Peyer's patch (tissue), 4 donors: ENCODE data around the gene TECR. TPM values are rescaled to one million over a fixed set of nuclear protein-coding genes. Genes with fewer than 3 reads are reported as not detected.
"Not testable (repeated sequence)": the region's sequence is repeated elsewhere in the genome, so short reads cannot be mapped to it uniquely, and the experiment has no call there.

ENCODE experiments used
- DNase-seq, 3 donors: peaks; one replicate each; pipeline ENCODE4 v3.0.0-alpha.2; 2017 to 2019
- H3K27ac ChIP-seq, 4 donors: fragments of 200-600 bp; sonication (generic); one replicate each; pipeline ENCODE4 v1.5.1; 2016 to 2019
- H3K27me3 ChIP-seq, 2 donors: fragments of 200-600 bp; sonication (generic); one replicate each; pipeline ENCODE4 v1.5.1; 2019
- H3K36me3 ChIP-seq, 3 donors: fragments of 200-600 bp; sonication (generic); one replicate each; pipeline ENCODE4 v1.5.1; 2016 to 2019
- H3K4me1 ChIP-seq, 4 donors: fragments of 200-600 bp; sonication (generic); one replicate each; pipeline ENCODE4 v1.5.1; 2016 to 2019
- H3K4me3 ChIP-seq, 4 donors: fragments of 200-600 bp; sonication (generic); 1 replicate in 3 of 4; 2 replicates in 1 of 4; pipeline ENCODE4 v1.5.1; 2016 to 2019; ENCODE audit warnings: mild to moderate bottlenecking in 1 of 4
- H3K9me3 ChIP-seq, 4 donors: fragments of 200-600 bp; sonication (generic); one replicate each; pipeline ENCODE4 v1.5.1; 2016 to 2019; ENCODE audit warnings: mild to moderate bottlenecking in 1 of 4
- POLR2A ChIP-seq, 2 donors: fragments of 450-650 bp; IDR thresholded peaks; one replicate each; pipeline ENCODE4 v1.5.1; 2017; ENCODE audit warnings: antibody characterized with exemption in 2 of 2, mild to moderate bottlenecking in 2 of 2, moderate library complexity in 2 of 2
- small RNA-seq, 2 donors: library from RNA; depleted of rRNA; stranded (forward); fragments of <200 nt; gene quantifications; one replicate each; pipeline ENCODE3, GENCODE V24; 2016
- total RNA-seq, 4 donors: library from RNA; depleted of rRNA; stranded (reverse); fragments of >200 nt; gene quantifications; one replicate each; pipeline ENCODE4 v1.1.0, GENCODE V29; 2016
- TF ChIP-seq, protein P1 (sequence below), 6 experiments: fragments of 450-650 bp in 4 of 6; fragments of 200-600 bp in 2 of 6; sonication (generic) in 1 of 6; IDR thresholded peaks; one replicate each; pipeline ENCODE4 v1.5.1; 2017 to 2019; ENCODE audit warnings: antibody characterized with exemption in 6 of 6, mild to moderate bottlenecking in 3 of 6, moderate library complexity in 1 of 6

Gene TECR
- total RNA-seq, 4 donors from 2014 or later = 24.8 to 103 (median 78.7) TPM

DNA sequence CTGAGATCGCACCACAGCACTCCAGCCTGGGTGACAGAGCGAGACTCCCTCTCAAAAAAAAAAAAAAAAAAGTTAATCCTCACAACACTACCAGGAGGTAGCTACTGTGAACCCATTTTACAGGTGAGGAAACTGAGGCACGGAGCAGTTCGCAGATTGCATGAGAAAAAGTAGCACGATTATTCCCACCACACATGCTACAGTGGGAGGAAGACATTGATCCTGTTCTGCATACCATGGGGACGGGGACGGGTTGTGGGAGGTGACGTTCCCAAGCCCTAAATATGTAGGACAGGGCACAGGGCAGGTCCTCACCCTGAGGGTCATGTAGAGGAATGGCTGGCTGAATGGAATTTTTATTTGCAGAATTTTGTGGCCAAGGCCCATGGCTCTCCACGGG is 77.2 kb downstream of the TECR start:
- Histone ChIP-seq H3K9me3 (no peaks in the 10 kb centered on the region), H3K27me3 (no peaks in the 10 kb centered on the region), H3K27ac (no peak overlapping the region), H3K4me3 (no peak overlapping the region), H3K36me3 (no peaks in the 10 kb centered on the region), H3K4me1 (peaks cover 0 to 9% (median 0%) of the 10 kb centered on the region in 4 donors)
- DNase-seq = no peak
- TF ChIP-seq, protein P1, sequence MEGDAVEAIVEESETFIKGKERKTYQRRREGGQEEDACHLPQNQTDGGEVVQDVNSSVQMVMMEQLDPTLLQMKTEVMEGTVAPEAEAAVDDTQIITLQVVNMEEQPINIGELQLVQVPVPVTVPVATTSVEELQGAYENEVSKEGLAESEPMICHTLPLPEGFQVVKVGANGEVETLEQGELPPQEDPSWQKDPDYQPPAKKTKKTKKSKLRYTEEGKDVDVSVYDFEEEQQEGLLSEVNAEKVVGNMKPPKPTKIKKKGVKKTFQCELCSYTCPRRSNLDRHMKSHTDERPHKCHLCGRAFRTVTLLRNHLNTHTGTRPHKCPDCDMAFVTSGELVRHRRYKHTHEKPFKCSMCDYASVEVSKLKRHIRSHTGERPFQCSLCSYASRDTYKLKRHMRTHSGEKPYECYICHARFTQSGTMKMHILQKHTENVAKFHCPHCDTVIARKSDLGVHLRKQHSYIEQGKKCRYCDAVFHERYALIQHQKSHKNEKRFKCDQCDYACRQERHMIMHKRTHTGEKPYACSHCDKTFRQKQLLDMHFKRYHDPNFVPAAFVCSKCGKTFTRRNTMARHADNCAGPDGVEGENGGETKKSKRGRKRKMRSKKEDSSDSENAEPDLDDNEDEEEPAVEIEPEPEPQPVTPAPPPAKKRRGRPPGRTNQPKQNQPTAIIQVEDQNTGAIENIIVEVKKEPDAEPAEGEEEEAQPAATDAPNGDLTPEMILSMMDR (IDR thresholded peaks at IDR 0.05) = no peak

DNA sequence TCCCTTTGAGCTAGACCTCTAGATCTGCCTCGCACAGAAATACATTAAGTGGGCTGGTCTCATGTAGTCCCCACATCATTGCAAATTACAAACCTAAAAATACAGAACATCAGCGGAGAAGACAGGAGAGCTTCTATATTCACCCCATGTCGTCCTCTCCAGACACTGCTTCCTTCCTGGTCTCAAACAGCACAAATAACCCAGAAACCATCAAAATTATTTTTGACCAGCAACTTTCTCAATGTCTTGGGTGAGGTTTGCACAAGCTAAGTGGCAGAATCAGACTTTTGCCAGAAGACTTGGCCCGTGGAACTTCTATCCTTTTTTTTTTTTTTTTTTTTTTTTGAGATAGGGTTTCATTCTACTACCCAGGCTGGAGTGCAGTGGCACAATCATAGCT is 81.7 kb downstream of the TECR start:
- TF ChIP-seq, protein P1 (IDR thresholded peaks at IDR 0.05) = no peak
- no peak for TF ChIP-seq POLR2A (IDR thresholded peaks at IDR 0.05)
- no peaks in the 10 kb centered on the region for H3K36me3 ChIP-seq
- DNase-seq = no peak
- no peaks in the 10 kb centered on the region for H3K27me3 ChIP-seq
- no peak overlapping the region for H3K4me3 ChIP-seq
- H3K27ac ChIP-seq = no peak overlapping the region
- peaks cover 0 to 8% (median 4%) of the 10 kb centered on the region in 4 donors for H3K4me1 ChIP-seq
- no peaks in the 10 kb centered on the region for H3K9me3 ChIP-seq

DNA sequence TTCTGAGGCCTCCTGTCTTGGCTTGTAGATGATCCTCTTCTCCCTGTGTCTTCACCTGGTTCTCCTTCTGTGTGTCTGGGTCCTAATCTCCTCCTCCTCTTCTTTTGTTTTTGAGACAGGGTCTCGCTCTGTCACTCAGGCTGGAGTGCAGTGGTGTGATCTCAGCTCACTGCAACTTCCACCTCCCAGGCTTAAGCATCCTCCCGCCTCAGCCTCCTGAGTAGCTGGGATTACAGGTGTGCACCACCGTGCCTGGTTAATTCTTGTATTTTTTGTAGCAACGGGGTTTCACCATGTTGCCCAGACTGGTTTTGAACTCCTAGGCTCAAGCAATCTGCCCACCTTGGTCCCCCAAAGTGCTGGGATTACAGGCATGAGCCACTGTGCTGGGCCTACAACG is 82.8 kb downstream of the TECR start:
- not testable (repeated sequence) for H3K4me1 ChIP-seq, H3K9me3 ChIP-seq, DNase-seq, H3K36me3 ChIP-seq, H3K27me3 ChIP-seq, H3K4me3 ChIP-seq
- H3K27ac ChIP-seq = peak overlapping the region in 1 of 4 donors; percentile 72

DNA sequence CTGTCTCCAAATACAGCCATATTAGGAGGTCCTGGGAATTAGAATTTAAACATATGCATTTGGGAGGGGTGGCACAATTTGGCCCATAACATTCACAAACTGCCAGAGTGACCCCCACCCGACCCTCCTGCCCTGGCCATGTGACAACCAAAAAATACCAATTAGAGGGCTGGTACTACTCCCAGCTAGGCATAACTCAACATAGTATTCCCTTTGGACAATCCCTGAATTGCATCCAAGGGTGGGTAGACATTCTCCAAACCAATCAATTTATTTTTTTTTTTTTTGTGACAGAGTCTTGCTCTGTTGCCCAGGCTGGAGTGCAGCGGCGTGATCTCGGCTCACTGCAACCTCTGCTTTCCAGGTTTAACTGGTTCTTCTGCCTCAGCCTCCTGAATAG is 83.3 kb downstream of the TECR start:
- Histone ChIP-seq H3K27ac (peak overlapping the region in 1 of 4 donors; percentile 72), H3K27me3 (no peaks in the 10 kb centered on the region), H3K36me3 (no peaks in the 10 kb centered on the region), H3K9me3 (no peaks in the 10 kb centered on the region), H3K4me3 (no peak overlapping the region), H3K4me1 (peaks cover 0 to 8% (median 4%) of the 10 kb centered on the region in 4 donors)
- TF ChIP-seq, protein P1 (IDR thresholded peaks at IDR 0.05) = no peak
- no peak for TF ChIP-seq POLR2A (IDR thresholded peaks at IDR 0.05)
- no peak for DNase-seq

DNA sequence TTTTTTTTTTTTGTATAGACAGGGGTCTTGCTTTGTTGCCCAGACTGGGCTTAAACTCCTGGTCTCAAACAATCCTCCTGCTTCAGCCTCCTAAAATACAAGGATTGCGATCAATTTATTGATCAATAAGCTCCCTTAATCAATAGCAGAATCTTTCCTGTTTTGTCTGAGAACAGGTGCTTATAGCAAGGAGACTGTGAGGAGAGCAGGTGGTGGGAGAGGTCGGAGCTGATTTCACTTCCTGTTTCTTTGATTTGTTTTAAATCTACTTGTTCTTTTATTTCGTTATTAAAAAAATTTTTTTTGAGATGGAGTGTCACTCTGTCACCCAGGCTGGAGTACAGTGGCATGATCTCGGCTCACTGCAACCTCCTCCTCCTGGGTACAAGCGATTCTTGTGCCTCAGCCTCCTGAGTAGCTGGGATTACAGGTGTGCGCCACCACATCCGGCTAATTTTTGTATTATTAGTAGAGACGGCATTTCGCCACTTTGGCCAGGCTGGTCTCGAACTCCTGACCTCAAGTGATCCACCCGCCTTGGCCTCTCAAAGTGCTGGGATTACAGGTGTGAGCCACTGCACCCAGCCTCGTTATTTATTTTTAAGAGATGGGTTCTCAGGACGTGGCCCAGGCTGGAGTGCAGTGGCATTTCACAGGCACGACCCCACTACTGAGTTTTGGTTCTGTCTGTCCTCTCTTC is 84.2 kb downstream of the TECR start:
- not testable (repeated sequence) for H3K4me3 ChIP-seq, H3K9me3 ChIP-seq, H3K4me1 ChIP-seq, H3K27me3 ChIP-seq, H3K36me3 ChIP-seq
- H3K27ac ChIP-seq = peak overlapping the region in 1 of 4 donors; percentile 72
- DNase-seq = peak in 1 of 3 donors; percentile 42

DNA sequence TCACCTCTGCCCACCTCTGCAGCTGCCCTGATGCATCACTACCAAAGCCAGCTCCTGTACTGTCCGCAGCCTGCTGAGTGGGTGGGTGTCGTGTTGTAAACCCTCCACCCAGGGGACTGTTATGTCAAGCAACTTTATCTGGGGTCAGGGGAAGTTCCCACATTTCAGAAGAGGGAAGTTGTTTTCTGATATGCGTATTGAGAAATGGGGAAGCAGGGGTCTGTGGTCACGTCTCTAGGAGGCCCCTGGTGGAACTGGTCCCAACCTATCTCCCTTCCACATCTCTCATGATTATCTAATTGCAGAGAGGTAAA is 84.7 kb downstream of the TECR start:
- TF ChIP-seq, protein P1 (IDR thresholded peaks at IDR 0.05) = no peak
- H3K36me3 ChIP-seq = no peaks in the 10 kb centered on the region
- peaks cover 0 to 8% (median 4%) of the 10 kb centered on the region in 4 donors for H3K4me1 ChIP-seq
- peak in 2 of 3 donors; percentile 57 to 80 for DNase-seq
- no peaks in the 10 kb centered on the region for H3K9me3 ChIP-seq
- no peaks in the 10 kb centered on the region for H3K27me3 ChIP-seq
- H3K27ac ChIP-seq = peak overlapping the region in 1 of 4 donors; percentile 72
- no peak overlapping the region for H3K4me3 ChIP-seq

Small RNA genes lying within 50 kb of the gene (small RNA-seq; reads per million reads assigned to genes)
- 0 reads per million in 2 donors for gene RN7SL842P
- 0 reads per million in 2 donors for gene SNRPGP15

Other genes starting within 250 kb of the TECR start
- gene ADGRE5, start 148.2 kb upstream of the TECR start, total RNA-seq = 100 to 1,000 TPM in 2 of 4 donors, 10 to 100 TPM in 2; 70.6 to 159 (median 110) TPM
- gene DDX39A, start 110.3 kb upstream of the TECR start, total RNA-seq = 100 to 1,000 TPM in 3 of 4 donors, 10 to 100 TPM in 1; 52.5 to 283 (median 115) TPM
- 100 to 1,000 TPM in 1 of 4 donors, 10 to 100 TPM in 3; 13.1 to 140 (median 28.2) TPM for gene PKN1, start 96.3 kb upstream of the TECR start, total RNA-seq
- gene PTGER1, start 54.2 kb upstream of the TECR start, total RNA-seq = not detected
- 10 to 100 TPM; 45.8 to 68.5 (median 65.2) TPM for gene GIPC1, start 33.5 kb upstream of the TECR start, total RNA-seq
- gene DNAJB1, start 11.2 kb upstream of the TECR start, total RNA-seq = 10 to 100 TPM; 34.5 to 60.2 (median 54.1) TPM
- gene NDUFB7, start 42.5 kb downstream of the TECR start, total RNA-seq = 100 to 1,000 TPM; 275 to 432 (median 358) TPM
- 10 to 100 TPM in 1 of 4 donors, 1 to 10 TPM in 1, not detected in 2; 1.3 to 12.4 TPM for gene CLEC17A, start 53.5 kb downstream of the TECR start, total RNA-seq
- gene ADGRE3, start 145.2 kb downstream of the TECR start, total RNA-seq = not detected
- gene ZNF333, start 160.5 kb downstream of the TECR start, total RNA-seq = 10 to 100 TPM in 3 of 4 donors, 1 to 10 TPM in 1; 7.5 to 27.8 (median 17.1) TPM
- 10 to 100 TPM in 1 of 4 donors, 1 to 10 TPM in 2, not detected in 1; 1.2 to 16.5 (median 1.9) TPM for gene ADGRE2, start 249.0 kb downstream of the TECR start, total RNA-seq